Measurements from ENCODE around the gene FANCI. TPM values are rescaled to one million over a fixed set of nuclear protein-coding genes. Genes with fewer than 3 reads are reported as not detected.

The FANCI gene
- total RNA-seq, 4 donors from 2014 or later = 0.80 to 3.3 (median 2.7) TPM

GRCh38 chr15:89317186-89317720 lies 73.5 kb downstream of the FANCI start:
- in situ Hi-C loops (cut with MboI; ENCODE audit: low sequenced_read_pairs in 4 of 4) (no loop called here), intact Hi-C loops (cut with DNase I; ENCODE audit: low total_unique reads) (no loop called here)
- ATAC-seq (no peak), DNase-seq (no peak)
- Histone ChIP-seq H3K36me3 (peaks cover 4 to 74% of the 10 kb centered on the region in 2 donors), H3K9me3 (no peaks in the 10 kb centered on the region), H3K27me3 (no peaks in the 10 kb centered on the region), H3K27ac (no peak overlapping the region), H3K4me1 (no peaks in the 10 kb centered on the region), H3K4me3 (no peak overlapping the region)
- TF ChIP-seq POLR2A (IDR thresholded peaks at IDR 0.05) (no peak), CTCF (IDR thresholded peaks at IDR 0.05 in 4 of 5, conservative IDR thresholded peaks at IDR 0.05 in 1 of 5) (no peak)

DNA sequence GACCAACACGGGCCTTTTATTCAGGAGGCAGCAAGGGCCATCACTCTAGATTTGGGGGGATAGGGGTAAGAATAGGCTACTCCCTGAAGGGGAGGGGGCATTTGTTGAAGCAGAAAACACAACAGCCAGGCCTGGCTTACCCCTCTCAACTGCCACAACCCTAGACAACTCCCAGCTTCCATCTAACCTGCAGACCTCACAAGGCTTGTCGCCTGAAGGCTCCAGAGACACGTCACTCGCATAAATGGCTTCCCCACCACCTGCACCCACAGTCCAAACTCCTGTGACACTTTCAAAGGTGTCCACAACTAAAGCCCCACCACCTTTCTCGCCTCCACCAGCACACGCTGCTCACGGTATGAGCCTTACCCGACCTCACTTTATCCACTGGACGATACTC lies 75.9 kb downstream of the FANCI start:
- H3K36me3 ChIP-seq = peaks cover 4 to 98% of the 10 kb centered on the region in 2 donors
- no peaks in the 10 kb centered on the region for H3K27me3 ChIP-seq
- no peak overlapping the region for H3K4me3 ChIP-seq
- H3K9me3 ChIP-seq = no peaks in the 10 kb centered on the region
- H3K27ac ChIP-seq = no peak overlapping the region
- intact Hi-C loops (cut with DNase I; ENCODE audit: low total_unique reads) = no loop called here
- TF ChIP-seq POLR2A (IDR thresholded peaks at IDR 0.05) (no peak), CTCF (IDR thresholded peaks at IDR 0.05 in 4 of 5, conservative IDR thresholded peaks at IDR 0.05 in 1 of 5) (no peak)
- in situ Hi-C loops (cut with MboI; ENCODE audit: low sequenced_read_pairs in 4 of 4) = no loop called here
- no peak for DNase-seq
- ATAC-seq = no peak
- no peaks in the 10 kb centered on the region for H3K4me1 ChIP-seq

- intact Hi-C loops (cut with DNase I; ENCODE audit: low total_unique reads) = no loop called here
- no peak for DNase-seq
- no peak for TF ChIP-seq CTCF (IDR thresholded peaks at IDR 0.05 in 4 of 5, conservative IDR thresholded peaks at IDR 0.05 in 1 of 5)
- TF ChIP-seq POLR2A (IDR thresholded peaks at IDR 0.05) = no peak
- Histone ChIP-seq H3K27ac (no peak overlapping the region), H3K4me3 (no peak overlapping the region), H3K4me1 (no peaks in the 10 kb centered on the region), H3K27me3 (no peaks in the 10 kb centered on the region), H3K36me3 (peaks cover 4 to 96% of the 10 kb centered on the region in 2 donors), H3K9me3 (no peaks in the 10 kb centered on the region)
- in situ Hi-C loops (cut with MboI; ENCODE audit: low sequenced_read_pairs in 4 of 4) = no loop called here
- ATAC-seq = no peak
These were observed 76.4 kb downstream of the FANCI start for GRCh38 chr15:89320200-89320599.

DNA sequence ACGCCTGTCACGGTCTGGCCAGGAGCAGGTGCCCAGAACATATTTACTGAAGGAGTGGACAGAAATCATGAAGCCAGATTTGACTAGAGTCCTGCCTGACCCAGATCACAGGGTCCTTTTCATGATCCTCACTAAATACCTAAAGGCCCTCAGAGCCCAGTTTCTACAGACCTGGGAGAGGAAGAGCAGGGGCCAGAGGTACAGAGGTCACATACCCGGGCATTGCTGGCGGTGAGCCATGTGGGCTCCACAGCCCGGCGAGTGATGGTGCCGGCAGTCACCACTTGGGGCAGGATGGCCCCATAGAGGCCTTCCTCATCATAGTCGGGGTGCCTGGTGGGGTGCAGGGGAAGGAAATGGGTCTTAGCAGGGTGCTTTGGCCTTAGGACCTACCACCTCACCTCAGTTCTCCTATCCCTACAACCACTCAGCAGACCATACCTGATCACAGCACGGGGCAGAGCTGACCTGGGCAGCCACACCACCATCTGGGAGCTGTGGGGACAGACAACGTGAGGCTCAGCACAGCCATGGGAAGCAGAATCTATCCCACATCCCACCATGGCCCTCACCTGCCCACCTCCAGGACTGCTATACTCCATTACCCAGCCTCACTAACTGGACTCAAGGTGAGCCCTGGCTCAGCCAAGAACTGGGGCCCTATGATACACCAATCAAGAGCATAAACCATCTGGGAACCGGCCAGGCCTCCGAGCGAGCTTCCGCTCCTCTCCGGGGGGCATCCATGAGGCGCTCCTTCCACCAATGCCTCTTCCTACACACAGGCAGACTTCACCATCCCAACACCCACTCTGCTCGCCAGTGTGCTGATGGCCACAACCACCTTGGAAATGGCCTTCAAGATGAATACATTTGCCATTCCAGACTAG lies 78.0 kb downstream of the FANCI start:
- no peaks in the 10 kb centered on the region for H3K27me3 ChIP-seq
- peaks cover 4 to 97% of the 10 kb centered on the region in 2 donors for H3K36me3 ChIP-seq
- no peak overlapping the region for H3K4me3 ChIP-seq
- no peak for DNase-seq
- H3K4me1 ChIP-seq = no peaks in the 10 kb centered on the region
- H3K9me3 ChIP-seq = no peaks in the 10 kb centered on the region
- in situ Hi-C loops (cut with MboI; ENCODE audit: low sequenced_read_pairs in 4 of 4) (no loop called here), intact Hi-C loops (cut with DNase I; ENCODE audit: low total_unique reads) (no loop called here)
- H3K27ac ChIP-seq = no peak overlapping the region
- TF ChIP-seq POLR2A (IDR thresholded peaks at IDR 0.05) = no peak
- no peak for TF ChIP-seq CTCF (IDR thresholded peaks at IDR 0.05 in 4 of 5, conservative IDR thresholded peaks at IDR 0.05 in 1 of 5)
- no peak for ATAC-seq

Data from gastrocnemius medialis (tissue), 4 donors.